ENCODE measurements around the gene DDA1.

Gene DDA1

GRCh38 chr19:17352608-17353280, 43.4 kb downstream of the DDA1 start:
- no peak for DNase-seq
- no peak overlapping the region for H3K4me3 ChIP-seq (ENCODE audit: low read length)
- H4K5ac ChIP-seq (ENCODE audit: low read length) = no peak overlapping the region
- H2BK15ac ChIP-seq (replicated peaks; ENCODE audit: low read depth) = no peak overlapping the region
- no peaks in the 10 kb centered on the region for H3K4me1 ChIP-seq (ENCODE audit: control insufficient read depth, low read depth, low read length)
- no peak overlapping the region for H4K8ac ChIP-seq (ENCODE audit: low read depth, low read length)
- no peaks in the 10 kb centered on the region for H3K36me3 ChIP-seq (ENCODE audit: control insufficient read depth, insufficient read depth, low read length)
- H3K4me2 ChIP-seq (ENCODE audit: low read length) = no peak overlapping the region
- H2AK5ac ChIP-seq (ENCODE audit: low read length) = no peak overlapping the region
- no peaks in the 10 kb centered on the region for H3K79me2 ChIP-seq (ENCODE audit: control insufficient read depth, insufficient read depth, low read length)
- no peak overlapping the region for H3K4ac ChIP-seq (ENCODE audit: low read depth, low read length)
- no peaks in the 10 kb centered on the region for H3K79me1 ChIP-seq (ENCODE audit: low read length)
- no peak overlapping the region for H3K23ac ChIP-seq (ENCODE audit: low read length)
- no CpG with 5 or more reads among the region's 14 CpGs for WGBS (ENCODE audit: extremely low coverage, insufficient coverage, low lambda C conversion rate)
- no peak overlapping the region for H3K9ac ChIP-seq (ENCODE audit: low read length)
- H3K18ac ChIP-seq (ENCODE audit: low read length) = no peak overlapping the region
- H2BK120ac ChIP-seq (ENCODE audit: low read depth, low read length) = no peak overlapping the region
- H3K56ac ChIP-seq (ENCODE audit: low read length) = peak overlapping the region; percentile 25
- H3K27me3 ChIP-seq (ENCODE audit: insufficient read depth, low read length, poor library complexity) = no peaks in the 10 kb centered on the region
- H3K27ac ChIP-seq (ENCODE audit: low read depth, low read length) = no peak overlapping the region
- no peak overlapping the region for H2BK5ac ChIP-seq (ENCODE audit: low read length)

- Histone ChIP-seq H3K4me3 (ENCODE audit: low read length) (no peak overlapping the region), H4K8ac (ENCODE audit: low read depth, low read length) (no peak overlapping the region), H4K5ac (ENCODE audit: low read length) (no peak overlapping the region), H2BK5ac (ENCODE audit: low read length) (no peak overlapping the region), H3K27ac (ENCODE audit: low read depth, low read length) (no peak overlapping the region), H3K23ac (ENCODE audit: low read length) (no peak overlapping the region), H3K4me1 (ENCODE audit: control insufficient read depth, low read depth, low read length) (no peaks in the 10 kb centered on the region), H2BK15ac (replicated peaks; ENCODE audit: low read depth) (no peak overlapping the region), H3K9ac (ENCODE audit: low read length) (no peak overlapping the region), H3K79me1 (ENCODE audit: low read length) (no peaks in the 10 kb centered on the region), H3K79me2 (ENCODE audit: control insufficient read depth, insufficient read depth, low read length) (no peaks in the 10 kb centered on the region), H3K56ac (ENCODE audit: low read length) (peak overlapping the region; percentile 25), H2AK5ac (ENCODE audit: low read length) (no peak overlapping the region), H2BK120ac (ENCODE audit: low read depth, low read length) (no peak overlapping the region), H3K18ac (ENCODE audit: low read length) (no peak overlapping the region), H3K27me3 (ENCODE audit: insufficient read depth, low read length, poor library complexity) (no peaks in the 10 kb centered on the region), H3K4ac (ENCODE audit: low read depth, low read length) (no peak overlapping the region), H3K4me2 (ENCODE audit: low read length) (no peak overlapping the region), H3K36me3 (ENCODE audit: control insufficient read depth, insufficient read depth, low read length) (no peaks in the 10 kb centered on the region)
- DNase-seq = no peak
- no CpG with 5 or more reads among the region's 8 CpGs for WGBS (ENCODE audit: extremely low coverage, insufficient coverage, low lambda C conversion rate)
Measured at GRCh38 chr19:17353386-17353785, 44.0 kb downstream of the DDA1 start.

GRCh38 chr19:17357078-17357666, 47.8 kb downstream of the DDA1 start:
- no peaks in the 10 kb centered on the region for H3K79me2 ChIP-seq (ENCODE audit: control insufficient read depth, insufficient read depth, low read length)
- no peak overlapping the region for H2BK15ac ChIP-seq (replicated peaks; ENCODE audit: low read depth)
- no peak overlapping the region for H3K27ac ChIP-seq (ENCODE audit: low read depth, low read length)
- H3K56ac ChIP-seq (ENCODE audit: low read length) = no peak overlapping the region
- no peak overlapping the region for H3K18ac ChIP-seq (ENCODE audit: low read length)
- no peak overlapping the region for H4K5ac ChIP-seq (ENCODE audit: low read length)
- H2AK5ac ChIP-seq (ENCODE audit: low read length) = no peak overlapping the region
- H4K8ac ChIP-seq (ENCODE audit: low read depth, low read length) = no peak overlapping the region
- H2BK120ac ChIP-seq (ENCODE audit: low read depth, low read length) = no peak overlapping the region
- H3K9ac ChIP-seq (ENCODE audit: low read length) = no peak overlapping the region
- DNase-seq = no peak
- H3K36me3 ChIP-seq (ENCODE audit: control insufficient read depth, insufficient read depth, low read length) = no peaks in the 10 kb centered on the region
- WGBS (ENCODE audit: extremely low coverage, insufficient coverage, low lambda C conversion rate) = no CpG with 5 or more reads among the region's 7 CpGs
- H3K4me3 ChIP-seq (ENCODE audit: low read length) = no peak overlapping the region
- H3K4me1 ChIP-seq (ENCODE audit: control insufficient read depth, low read depth, low read length) = no peaks in the 10 kb centered on the region
- no peaks in the 10 kb centered on the region for H3K27me3 ChIP-seq (ENCODE audit: insufficient read depth, low read length, poor library complexity)
- H3K79me1 ChIP-seq (ENCODE audit: low read length) = no peaks in the 10 kb centered on the region
- H3K23ac ChIP-seq (ENCODE audit: low read length) = no peak overlapping the region
- no peak overlapping the region for H2BK5ac ChIP-seq (ENCODE audit: low read length)
- no peak overlapping the region for H3K4ac ChIP-seq (ENCODE audit: low read depth, low read length)
- H3K4me2 ChIP-seq (ENCODE audit: low read length) = no peak overlapping the region

- no peak overlapping the region for H2BK120ac ChIP-seq (ENCODE audit: low read depth, low read length)
- H3K56ac ChIP-seq (ENCODE audit: low read length) = no peak overlapping the region
- no peak overlapping the region for H4K5ac ChIP-seq (ENCODE audit: low read length)
- no peak overlapping the region for H3K27ac ChIP-seq (ENCODE audit: low read depth, low read length)
- no peak overlapping the region for H4K8ac ChIP-seq (ENCODE audit: low read depth, low read length)
- H3K79me2 ChIP-seq (ENCODE audit: control insufficient read depth, insufficient read depth, low read length) = no peaks in the 10 kb centered on the region
- H3K23ac ChIP-seq (ENCODE audit: low read length) = no peak overlapping the region
- H2BK15ac ChIP-seq (replicated peaks; ENCODE audit: low read depth) = no peak overlapping the region
- no peaks in the 10 kb centered on the region for H3K4me1 ChIP-seq (ENCODE audit: control insufficient read depth, low read depth, low read length)
- H3K9ac ChIP-seq (ENCODE audit: low read length) = no peak overlapping the region
- no peaks in the 10 kb centered on the region for H3K36me3 ChIP-seq (ENCODE audit: control insufficient read depth, insufficient read depth, low read length)
- H3K27me3 ChIP-seq (ENCODE audit: insufficient read depth, low read length, poor library complexity) = no peaks in the 10 kb centered on the region
- no peak overlapping the region for H2AK5ac ChIP-seq (ENCODE audit: low read length)
- H3K4me2 ChIP-seq (ENCODE audit: low read length) = no peak overlapping the region
- DNase-seq = no peak
- no CpG with 5 or more reads among the region's 11 CpGs for WGBS (ENCODE audit: extremely low coverage, insufficient coverage, low lambda C conversion rate)
- no peak overlapping the region for H3K4me3 ChIP-seq (ENCODE audit: low read length)
- H3K79me1 ChIP-seq (ENCODE audit: low read length) = no peaks in the 10 kb centered on the region
- no peak overlapping the region for H3K18ac ChIP-seq (ENCODE audit: low read length)
- no peak overlapping the region for H3K4ac ChIP-seq (ENCODE audit: low read depth, low read length)
- H2BK5ac ChIP-seq (ENCODE audit: low read length) = no peak overlapping the region
Measured at GRCh38 chr19:17357724-17358123, 48.4 kb downstream of the DDA1 start.

- no peak overlapping the region for H4K5ac ChIP-seq (ENCODE audit: low read length)
- no peak overlapping the region for H3K18ac ChIP-seq (ENCODE audit: low read length)
- no peak overlapping the region for H4K8ac ChIP-seq (ENCODE audit: low read depth, low read length)
- H3K79me1 ChIP-seq (ENCODE audit: low read length) = no peaks in the 10 kb centered on the region
- no peak overlapping the region for H2BK15ac ChIP-seq (replicated peaks; ENCODE audit: low read depth)
- no peaks in the 10 kb centered on the region for H3K4me1 ChIP-seq (ENCODE audit: control insufficient read depth, low read depth, low read length)
- H3K4me3 ChIP-seq (ENCODE audit: low read length) = no peak overlapping the region
- H3K27ac ChIP-seq (ENCODE audit: low read depth, low read length) = no peak overlapping the region
- WGBS (ENCODE audit: extremely low coverage, insufficient coverage, low lambda C conversion rate) = no CpG with 5 or more reads among the region's 7 CpGs
- no peak for DNase-seq
- no peak overlapping the region for H3K56ac ChIP-seq (ENCODE audit: low read length)
- H2BK5ac ChIP-seq (ENCODE audit: low read length) = no peak overlapping the region
- H3K36me3 ChIP-seq (ENCODE audit: control insufficient read depth, insufficient read depth, low read length) = no peaks in the 10 kb centered on the region
- no peak overlapping the region for H3K23ac ChIP-seq (ENCODE audit: low read length)
- no peak overlapping the region for H3K4ac ChIP-seq (ENCODE audit: low read depth, low read length)
- no peak overlapping the region for H3K4me2 ChIP-seq (ENCODE audit: low read length)
- no peak overlapping the region for H2AK5ac ChIP-seq (ENCODE audit: low read length)
- H3K79me2 ChIP-seq (ENCODE audit: control insufficient read depth, insufficient read depth, low read length) = no peaks in the 10 kb centered on the region
- H3K27me3 ChIP-seq (ENCODE audit: insufficient read depth, low read length, poor library complexity) = no peaks in the 10 kb centered on the region
- H2BK120ac ChIP-seq (ENCODE audit: low read depth, low read length) = no peak overlapping the region
- no peak overlapping the region for H3K9ac ChIP-seq (ENCODE audit: low read length)
Measured at GRCh38 chr19:17358395-17358794, 49.0 kb downstream of the DDA1 start.
